Measurements from ENCODE around the gene ELL.

GRCh38 chr19:18460900-18461299 is 61.0 kb downstream of the ELL start:
- TF ChIP-seq NR3C1 (CRISPR knock-in tag; conservative IDR thresholded peaks at IDR 0.05; ENCODE audit: low read depth) (no peak), JUN (CRISPR knock-in tag; IDR thresholded peaks at IDR 0.05) (no peak), TCF7 (CRISPR knock-in tag; IDR thresholded peaks at IDR 0.05; ENCODE audit: low read depth) (no peak), FOXJ3 (CRISPR knock-in tag; IDR thresholded peaks at IDR 0.05; ENCODE audit: borderline replicate concordance) (no peak), TP53 (CRISPR knock-in tag; IDR thresholded peaks at IDR 0.05) (no peak), SP1 (CRISPR knock-in tag; conservative IDR thresholded peaks at IDR 0.05) (no peak), CTCF (IDR thresholded peaks at IDR 0.05) (no peak), ELF4 (CRISPR knock-in tag; IDR thresholded peaks at IDR 0.05; ENCODE audit: low read depth) (no peak), CBFB (CRISPR knock-in tag; IDR thresholded peaks at IDR 0.05; ENCODE audit: low read depth) (no peak), CDX4 (CRISPR knock-in tag; IDR thresholded peaks at IDR 0.05; ENCODE audit: borderline replicate concordance) (no peak), TEAD4 (CRISPR knock-in tag; IDR thresholded peaks at IDR 0.05) (no peak), USF2 (CRISPR knock-in tag; IDR thresholded peaks at IDR 0.05) (no peak), ZNF512 (CRISPR knock-in tag; IDR thresholded peaks at IDR 0.05; ENCODE audit: borderline replicate concordance) (no peak), FOXK1 (CRISPR knock-in tag; IDR thresholded peaks at IDR 0.05) (no peak)
